Activated naive CD8-positive, alpha-beta T cell treated with anti-CD3 and anti-CD28 coated beads for 36 hours (primary cell): ENCODE measurements around the gene LZTS3. TPM values are rescaled to one million over a fixed set of nuclear protein-coding genes. Genes with fewer than 3 reads are reported as not detected.
"Not testable (repeated sequence)": the region's sequence is repeated elsewhere in the genome, so short reads cannot be mapped to it uniquely, and the experiment has no call there.

Experiments used
- DNase-seq: peaks from one replicate; pipeline ENCODE4 v3.0.0; 2021
- H3K27ac Mint-ChIP-seq: one replicate; pipeline ENCODE4 v1.8.0; 2022; ENCODE audit warnings: mild to moderate bottlenecking, moderate library complexity, mixed read lengths
- H3K27me3 Mint-ChIP-seq: one replicate; pipeline ENCODE4 v1.8.0; 2022; ENCODE audit warnings: mild to moderate bottlenecking, mixed read lengths
- H3K36me3 Mint-ChIP-seq: one replicate; pipeline ENCODE4 v1.8.0; 2021; ENCODE audit warnings: mild to moderate bottlenecking, mixed read lengths
- H3K4me1 Mint-ChIP-seq: one replicate; pipeline ENCODE4 v1.8.0; 2021; ENCODE audit warnings: mixed read lengths
- H3K4me3 Mint-ChIP-seq: one replicate; pipeline ENCODE4 v1.8.0; 2022; ENCODE audit warnings: mild to moderate bottlenecking, moderate library complexity, mixed read lengths
- H3K9me3 Mint-ChIP-seq: one replicate; pipeline ENCODE4 v1.8.0; 2022; ENCODE audit warnings: mixed read lengths
- total RNA-seq, 2 experiments: library from RNA; stranded (reverse); gene quantifications; one replicate each; pipeline ENCODE4 v1.2.3, GENCODE V29; 2021

Gene LZTS3
- total RNA-seq, 2 experiments from 2014 or later, result 1.6 TPM

DNA sequence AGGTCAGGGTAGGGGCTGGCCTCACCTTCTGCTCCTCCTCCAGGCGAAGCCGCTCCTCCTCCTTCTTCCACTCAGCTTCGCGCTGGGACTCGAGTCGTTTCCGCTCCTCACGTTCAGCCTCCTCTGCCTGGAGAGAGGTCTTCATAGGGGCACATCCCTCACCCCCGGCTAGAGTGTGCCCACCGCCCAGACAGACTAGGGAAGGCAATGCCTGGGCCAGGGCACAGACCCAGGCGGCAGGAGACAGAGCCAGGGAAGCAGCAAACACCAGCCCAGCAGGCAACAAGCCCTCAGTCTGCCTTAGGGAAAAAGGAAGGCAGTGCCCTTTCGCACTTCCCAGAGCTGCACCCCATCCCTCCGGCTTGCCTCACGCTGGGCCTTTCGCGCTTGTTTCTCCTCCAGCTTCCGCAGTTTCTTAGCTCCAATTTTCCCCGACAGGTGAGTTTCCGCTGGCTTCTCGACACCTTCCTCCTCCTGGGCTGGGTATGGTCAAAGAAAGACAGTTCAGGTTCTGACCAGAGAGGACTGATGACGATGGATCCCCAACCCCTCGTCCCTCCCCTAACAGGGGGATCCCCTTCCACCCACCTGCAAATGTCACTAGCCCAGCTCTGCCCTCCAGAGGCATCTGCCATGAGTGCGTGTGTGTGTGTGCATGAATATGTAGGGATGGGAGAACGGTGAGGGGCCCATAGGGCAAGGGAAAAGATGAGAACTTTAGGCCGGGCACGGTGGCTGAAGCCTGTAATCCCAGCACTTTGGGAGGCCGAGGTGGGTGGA, 26.8 kb upstream of the LZTS3 start:
- no peak overlapping the region for H3K4me3 Mint-ChIP-seq
- H3K36me3 Mint-ChIP-seq, result peaks cover 33% of the 10 kb centered on the region
- H3K27me3 Mint-ChIP-seq, result no peaks in the 10 kb centered on the region
- DNase-seq, result no peak
- peaks cover 17% of the 10 kb centered on the region for H3K4me1 Mint-ChIP-seq
- H3K9me3 Mint-ChIP-seq, result no peaks in the 10 kb centered on the region
- no peak overlapping the region for H3K27ac Mint-ChIP-seq

DNA sequence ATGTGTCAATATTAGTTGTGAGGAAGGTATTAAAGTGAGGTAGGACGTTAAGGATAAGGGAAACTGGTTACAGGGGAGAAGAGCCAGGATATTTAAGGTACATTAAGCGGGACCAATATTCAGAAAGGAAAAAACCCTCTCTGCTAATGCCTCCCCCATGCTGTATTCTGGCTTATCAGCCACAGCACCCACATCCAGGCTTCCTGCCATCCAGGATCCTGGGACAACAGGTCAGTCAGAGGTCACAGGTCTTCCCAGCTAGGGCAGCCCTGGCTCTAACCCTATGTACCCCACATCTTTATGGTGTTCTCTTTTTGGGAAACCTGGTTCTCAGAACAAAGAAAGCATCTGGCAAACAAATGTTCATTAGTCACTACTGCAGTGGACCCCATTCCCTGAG, 25.9 kb upstream of the LZTS3 start:
- Mint-ChIP-seq H3K27me3 (no peaks in the 10 kb centered on the region), H3K27ac (no peak overlapping the region), H3K4me3 (no peak overlapping the region), H3K9me3 (no peaks in the 10 kb centered on the region), H3K4me1 (peaks cover 17% of the 10 kb centered on the region), H3K36me3 (peaks cover 33% of the 10 kb centered on the region)
- no peak for DNase-seq

DNA sequence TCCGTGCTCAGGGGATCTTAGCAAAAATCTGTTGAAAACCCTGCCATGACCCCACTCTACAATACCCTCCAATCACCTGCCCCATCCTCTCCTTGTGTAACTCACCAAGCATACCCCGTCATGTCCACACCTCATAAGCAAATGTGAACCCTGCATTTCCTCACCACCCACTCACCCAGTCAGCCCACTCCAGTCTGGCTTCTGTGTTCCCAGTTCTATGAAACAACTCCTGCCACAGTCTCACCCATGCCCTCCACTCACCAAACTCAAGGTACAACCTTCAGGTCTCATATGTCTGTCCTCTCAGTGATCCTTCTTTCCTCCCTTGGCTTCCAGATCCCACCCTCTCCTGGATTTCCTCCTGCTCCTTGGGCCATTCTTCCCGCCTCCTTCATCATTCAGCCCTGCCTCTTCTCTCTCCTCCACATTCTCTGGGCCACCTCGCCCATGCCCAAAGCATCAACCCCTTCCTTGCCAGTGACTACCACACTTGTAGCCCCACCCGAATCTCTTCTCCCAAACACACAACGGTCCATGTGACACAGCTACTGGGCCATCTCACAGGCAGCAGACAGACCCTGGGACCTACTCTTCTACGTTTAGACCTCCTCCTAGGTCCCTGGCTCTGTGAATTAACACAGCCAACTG, 22.4 kb upstream of the LZTS3 start:
- H3K9me3 Mint-ChIP-seq, result no peaks in the 10 kb centered on the region
- peaks cover 10% of the 10 kb centered on the region for H3K4me1 Mint-ChIP-seq
- peaks cover 29% of the 10 kb centered on the region for H3K36me3 Mint-ChIP-seq
- peak overlapping the region; percentile 23 for H3K27ac Mint-ChIP-seq
- no peak overlapping the region for H3K4me3 Mint-ChIP-seq
- DNase-seq, result no peak
- H3K27me3 Mint-ChIP-seq, result no peaks in the 10 kb centered on the region

- peaks cover 13% of the 10 kb centered on the region for H3K4me1 Mint-ChIP-seq
- H3K27ac Mint-ChIP-seq, result no peak overlapping the region
- H3K36me3 Mint-ChIP-seq, result peaks cover 24% of the 10 kb centered on the region
- no peak for DNase-seq
- H3K9me3 Mint-ChIP-seq, result no peaks in the 10 kb centered on the region
- H3K27me3 Mint-ChIP-seq, result no peaks in the 10 kb centered on the region
- no peak overlapping the region for H3K4me3 Mint-ChIP-seq
These were observed 21.4 kb upstream of the LZTS3 start for GRCh38 chr20:3194617-3195280.

- no peaks in the 10 kb centered on the region for H3K9me3 Mint-ChIP-seq
- H3K36me3 Mint-ChIP-seq, result peaks cover 17% of the 10 kb centered on the region
- DNase-seq, result no peak
- H3K27ac Mint-ChIP-seq, result no peak overlapping the region
- H3K4me1 Mint-ChIP-seq, result peaks cover 13% of the 10 kb centered on the region
- no peak overlapping the region for H3K4me3 Mint-ChIP-seq
- H3K27me3 Mint-ChIP-seq, result no peaks in the 10 kb centered on the region
These were observed 20.7 kb upstream of the LZTS3 start for GRCh38 chr20:3193806-3194616.

DNA sequence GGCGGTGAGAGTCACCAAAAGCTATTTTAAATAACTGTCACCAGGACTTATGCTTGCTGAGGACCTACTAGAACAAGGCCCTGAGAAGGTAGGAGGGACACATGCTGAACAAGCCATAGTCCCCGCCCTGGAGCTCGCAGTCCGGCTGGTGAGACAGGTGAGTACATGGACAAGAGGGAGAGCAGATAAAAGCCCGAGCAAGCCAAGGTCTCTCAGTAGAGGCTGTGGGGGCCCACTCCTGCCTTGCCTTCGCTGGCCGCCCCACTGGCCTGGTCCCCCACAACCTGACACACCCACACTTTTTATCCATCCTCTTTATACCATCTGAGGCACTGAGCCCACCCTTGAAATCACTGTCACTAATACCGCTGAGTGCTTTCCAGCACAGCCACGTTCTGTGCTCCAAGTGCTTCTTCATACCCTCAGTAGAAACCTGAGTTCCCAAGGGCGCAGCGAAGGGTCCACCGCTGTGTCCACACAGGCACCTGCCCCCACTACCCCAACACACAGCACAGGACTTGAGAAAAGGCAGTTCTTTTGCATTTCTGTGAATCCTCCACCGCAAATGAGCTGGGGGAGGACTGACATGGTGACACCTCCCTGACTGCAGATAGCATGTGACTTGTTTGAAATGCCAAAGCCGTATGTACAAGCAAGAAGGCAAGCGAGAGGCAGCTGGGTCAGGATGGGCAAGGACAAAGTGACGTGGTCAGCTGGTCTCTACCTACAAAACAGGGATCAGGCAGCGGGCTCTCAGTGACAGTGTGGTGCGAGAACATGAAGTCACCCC, 19.1 kb upstream of the LZTS3 start:
- Mint-ChIP-seq H3K4me1 (peaks cover 13% of the 10 kb centered on the region), H3K9me3 (no peaks in the 10 kb centered on the region), H3K27ac (no peak overlapping the region), H3K4me3 (no peak overlapping the region), H3K36me3 (peaks cover 14% of the 10 kb centered on the region), H3K27me3 (no peaks in the 10 kb centered on the region)
- DNase-seq, result no peak

DNA sequence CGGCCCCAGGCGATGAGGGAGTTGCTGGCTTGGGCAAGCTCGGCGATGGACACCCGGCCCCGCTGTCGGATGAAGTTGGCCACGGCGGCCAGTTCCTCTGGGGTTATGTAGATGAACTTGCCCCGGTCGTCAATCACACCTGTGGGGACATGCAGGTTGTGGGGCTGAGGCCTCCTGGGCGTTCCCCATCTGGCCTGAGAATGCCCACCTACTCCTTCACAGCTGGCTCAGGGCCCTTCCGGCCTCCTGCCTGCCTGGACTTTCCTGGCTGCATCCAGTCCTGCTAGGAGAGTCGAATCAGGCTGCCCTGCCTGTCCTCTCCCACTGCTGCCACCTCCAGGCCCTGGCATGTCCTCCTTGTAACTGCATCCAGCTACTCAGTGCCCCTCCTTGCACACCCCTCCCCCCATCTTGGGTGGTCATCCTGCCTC, 17.3 kb upstream of the LZTS3 start:
- H3K36me3 Mint-ChIP-seq, result peaks cover 13% of the 10 kb centered on the region
- no peak overlapping the region for H3K4me3 Mint-ChIP-seq
- no peaks in the 10 kb centered on the region for H3K27me3 Mint-ChIP-seq
- no peaks in the 10 kb centered on the region for H3K9me3 Mint-ChIP-seq
- no peak for DNase-seq
- H3K4me1 Mint-ChIP-seq, result peaks cover 10% of the 10 kb centered on the region
- no peak overlapping the region for H3K27ac Mint-ChIP-seq

DNA sequence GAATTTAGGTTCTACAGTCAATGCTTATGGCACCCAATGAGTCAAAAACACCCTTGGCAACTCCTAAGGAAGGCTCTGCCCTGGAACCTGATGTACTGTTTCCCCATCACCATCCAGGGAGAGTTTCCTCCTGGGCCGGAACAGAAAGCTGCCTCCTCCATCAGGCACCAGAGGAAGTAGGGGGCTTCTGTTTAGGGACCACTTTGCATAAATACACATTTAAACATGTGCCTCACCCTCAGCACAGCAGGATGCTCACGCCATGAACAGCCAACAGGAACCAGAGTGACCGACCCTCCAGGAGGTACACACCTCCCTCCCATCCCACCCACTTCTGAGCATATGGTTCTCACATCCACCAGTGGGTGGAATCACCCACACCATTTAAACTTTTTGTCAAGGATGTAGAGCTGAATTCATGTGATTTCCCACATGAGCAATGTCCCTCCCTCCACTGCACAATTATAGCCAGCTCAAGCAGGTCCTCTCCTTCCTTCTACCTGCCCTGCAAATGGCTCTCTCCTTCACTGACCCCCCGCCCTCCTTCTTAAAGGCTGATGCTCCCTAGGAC, 16.3 kb upstream of the LZTS3 start:
- no peak overlapping the region for H3K4me3 Mint-ChIP-seq
- peaks cover 6% of the 10 kb centered on the region for H3K4me1 Mint-ChIP-seq
- peak overlapping the region; percentile 22 for H3K27ac Mint-ChIP-seq
- H3K27me3 Mint-ChIP-seq, result no peaks in the 10 kb centered on the region
- H3K9me3 Mint-ChIP-seq, result no peaks in the 10 kb centered on the region
- DNase-seq, result no peak
- peaks cover 10% of the 10 kb centered on the region for H3K36me3 Mint-ChIP-seq

- H3K4me3 Mint-ChIP-seq, result no peak overlapping the region
- no peaks in the 10 kb centered on the region for H3K27me3 Mint-ChIP-seq
- no peak for DNase-seq
- H3K9me3 Mint-ChIP-seq, result no peaks in the 10 kb centered on the region
- peaks cover 10% of the 10 kb centered on the region for H3K36me3 Mint-ChIP-seq
- H3K27ac Mint-ChIP-seq, result peak overlapping the region; percentile 44
- H3K4me1 Mint-ChIP-seq, result peaks cover 4% of the 10 kb centered on the region
These were observed 15.6 kb upstream of the LZTS3 start for GRCh38 chr20:3188823-3189413.

DNA sequence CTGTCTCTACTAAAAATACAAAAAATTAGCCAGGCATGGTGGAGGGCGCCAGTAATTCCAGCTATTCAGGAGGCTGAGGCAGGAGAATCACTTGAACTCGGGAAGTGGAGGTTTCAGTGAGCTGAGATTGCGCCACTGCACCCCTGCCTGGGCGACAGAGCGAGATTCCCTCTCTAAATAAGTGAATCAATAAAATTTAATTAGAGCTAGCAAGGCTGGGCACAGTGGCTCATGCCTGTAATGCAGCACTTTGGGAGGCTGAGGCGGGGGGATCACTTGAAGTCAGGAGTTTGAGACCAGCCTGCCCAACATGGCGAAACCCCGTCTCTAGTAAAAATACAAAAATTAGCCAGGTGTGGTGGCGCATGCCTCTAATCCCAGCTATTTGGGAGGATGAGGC, 14.5 kb upstream of the LZTS3 start:
- not testable (repeated sequence) for H3K4me3 Mint-ChIP-seq, H3K27me3 Mint-ChIP-seq, H3K4me1 Mint-ChIP-seq, DNase-seq, H3K9me3 Mint-ChIP-seq, H3K27ac Mint-ChIP-seq, H3K36me3 Mint-ChIP-seq

GRCh38 chr20:3183896-3184612, 10.7 kb upstream of the LZTS3 start:
- Mint-ChIP-seq H3K36me3 (peaks cover 2% of the 10 kb centered on the region), H3K4me3 (no peak overlapping the region), H3K4me1 (no peaks in the 10 kb centered on the region), H3K27ac (no peak overlapping the region), H3K27me3 (no peaks in the 10 kb centered on the region), H3K9me3 (no peaks in the 10 kb centered on the region)
- DNase-seq, result no peak

DNA sequence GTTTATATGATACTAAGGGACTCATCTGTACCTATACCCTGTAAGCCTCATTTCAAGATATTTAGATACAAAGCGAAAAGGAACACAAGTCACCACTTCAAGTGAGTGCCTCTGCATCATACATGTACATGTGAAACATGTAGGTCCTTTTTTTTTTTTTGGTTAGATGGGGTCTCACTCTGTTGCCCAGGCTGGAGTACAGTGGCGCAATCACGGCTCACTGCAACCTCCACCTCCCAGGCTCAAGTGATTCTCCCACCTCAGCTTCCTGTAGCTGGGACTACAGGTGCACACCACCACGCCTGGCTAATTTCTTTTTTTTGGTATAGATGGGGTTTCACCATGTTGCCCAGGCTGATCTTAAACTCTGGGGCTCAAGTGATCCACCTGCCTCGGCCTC, 9.1 kb upstream of the LZTS3 start:
- not testable (repeated sequence) for H3K27me3 Mint-ChIP-seq, H3K9me3 Mint-ChIP-seq, H3K4me1 Mint-ChIP-seq, H3K36me3 Mint-ChIP-seq, DNase-seq, H3K4me3 Mint-ChIP-seq, H3K27ac Mint-ChIP-seq

DNA sequence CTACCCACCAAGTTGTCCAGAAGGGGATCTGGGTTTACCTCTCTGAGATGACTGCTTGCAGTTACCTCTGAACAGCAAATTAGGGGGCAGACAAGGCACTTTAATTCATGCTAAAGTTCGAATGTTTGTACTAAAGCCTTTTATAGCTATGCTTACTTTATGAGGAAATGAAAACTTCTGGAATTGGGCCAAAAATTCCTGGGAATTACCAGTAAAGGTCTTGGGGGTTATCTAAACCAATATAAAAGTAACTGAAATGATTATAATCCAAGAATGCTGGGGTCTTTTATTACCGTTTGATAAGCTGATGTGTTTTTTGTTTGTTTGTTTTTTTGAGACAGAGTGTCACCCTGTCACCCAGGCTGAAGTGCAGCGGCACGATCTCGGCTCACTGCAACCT, 7.9 kb upstream of the LZTS3 start:
- H3K36me3 Mint-ChIP-seq, result peaks cover 2% of the 10 kb centered on the region
- DNase-seq, result no peak
- no peaks in the 10 kb centered on the region for H3K4me1 Mint-ChIP-seq
- H3K27me3 Mint-ChIP-seq, result no peaks in the 10 kb centered on the region
- no peaks in the 10 kb centered on the region for H3K9me3 Mint-ChIP-seq
- no peak overlapping the region for H3K27ac Mint-ChIP-seq
- no peak overlapping the region for H3K4me3 Mint-ChIP-seq
